HFFc6 (cell line): ENCODE results near the gene SMAD3. TPM values are rescaled to one million over a fixed set of nuclear protein-coding genes. Genes with fewer than 3 reads are reported as not detected.

Experiments
- DNase-seq: peaks from one replicate; pipeline ENCODE4 v3.0.0-alpha.2; 2018
- H3K27ac Mint-ChIP-seq: 2 replicates; pipeline ENCODE4 v1.8.0; 2020; ENCODE audit warnings: mild to moderate bottlenecking, mixed read lengths
- H3K27me3 Mint-ChIP-seq: 2 replicates; pipeline ENCODE4 v1.8.0; 2021; ENCODE audit warnings: mild to moderate bottlenecking, moderate library complexity, mixed read lengths; ENCODE audit not compliant: insufficient read depth
- H3K36me3 Mint-ChIP-seq: 2 replicates; pipeline ENCODE4 v1.8.0; 2021; ENCODE audit warnings: low read depth, mixed read lengths
- H3K4me1 Mint-ChIP-seq: 2 replicates; pipeline ENCODE4 v1.8.0; 2020; ENCODE audit warnings: low read depth, mixed read lengths
- H3K4me3 Mint-ChIP-seq: 2 replicates; pipeline ENCODE4 v1.8.0; 2020; ENCODE audit warnings: mild to moderate bottlenecking, moderate library complexity, mixed read lengths
- H3K9me3 Mint-ChIP-seq: 2 replicates; pipeline ENCODE4 v1.8.0; 2020; ENCODE audit warnings: mild to moderate bottlenecking, mixed read lengths
- CTCF ChIP-seq: fragments of 200-600 bp; sonication (generic); IDR thresholded peaks from 2 replicates; pipeline ENCODE4 v1.5.0; 2021; ENCODE audit warnings: antibody characterized with exemption, mild to moderate bottlenecking
- long read RNA-seq: library from polyadenylated mRNA; unstranded; transcript quantifications from one replicate; pipeline ENCODE4 v2.0.0, GENCODE V29; 2019
- total RNA-seq, 6 experiments: library from RNA; stranded (reverse); fragmentation: NEBNext Ultra II Directional; extraction: Animal tissue kit (Norgen Biotek cat#: 25700); gene quantifications; 2 replicates in 1 of 6; 3 replicates in 5 of 6; pipeline ENCODE4 v1.2.3, GENCODE V29; 2021

The SMAD3 gene
- total RNA-seq: 100 to 1,000 TPM in 4 of 6 experiments, 10 to 100 TPM in 2; 54.3 to 132 (median 118) TPM
- long read RNA-seq, full-length matches to known transcripts: 15 of 33 reads
- long read RNA-seq, partial matches to known transcripts: 5 of 33 reads
- long read RNA-seq, other reads (novel, unspliced or antisense): 13 of 33 reads

- peaks cover 38% of the 10 kb centered on the region for H3K36me3 Mint-ChIP-seq
- peaks cover 8% of the 10 kb centered on the region for H3K27me3 Mint-ChIP-seq
- no peaks in the 10 kb centered on the region for H3K9me3 Mint-ChIP-seq
- peaks cover 50% of the 10 kb centered on the region for H3K4me1 Mint-ChIP-seq
- peak within 1 kb of the TSS; percentile 96 for H3K27ac Mint-ChIP-seq
- peak within 1 kb of the TSS; percentile 99 for H3K4me3 Mint-ChIP-seq
- DNase-seq: peak; percentile 96
- no peak for TF ChIP-seq CTCF
Observed at GRCh38 chr15:67065531-67066005, at the start of gene SMAD3. Gene SMAD3 (plus strand): TSS chr15:67065602. CDS start chr15:67066155, 553 bp downstream.

- TF ChIP-seq CTCF: no peak
- H3K9me3 Mint-ChIP-seq: no peaks in the 10 kb centered on the region
- peaks cover 9% of the 10 kb centered on the region for H3K27me3 Mint-ChIP-seq
- H3K36me3 Mint-ChIP-seq: no peaks in the 10 kb centered on the region
- H3K27ac Mint-ChIP-seq: no peak overlapping the region
- DNase-seq: no peak
- peaks cover 11% of the 10 kb centered on the region for H3K4me1 Mint-ChIP-seq
- H3K4me3 Mint-ChIP-seq: no peak overlapping the region
Observed at GRCh38 chr15:67017311-67017710, 48.1 kb upstream of the SMAD3 start.

- no peaks in the 10 kb centered on the region for H3K9me3 Mint-ChIP-seq
- H3K27me3 Mint-ChIP-seq: peaks cover 9% of the 10 kb centered on the region
- peaks cover 18% of the 10 kb centered on the region for H3K4me1 Mint-ChIP-seq
- no peak for TF ChIP-seq CTCF
- H3K27ac Mint-ChIP-seq: no peak overlapping the region
- no peak overlapping the region for H3K4me3 Mint-ChIP-seq
- DNase-seq: no peak
- no peaks in the 10 kb centered on the region for H3K36me3 Mint-ChIP-seq
Observed at GRCh38 chr15:67018026-67018425, 47.4 kb upstream of the SMAD3 start.

GRCh38 chr15:67018441-67018840 lies 47.0 kb upstream of the SMAD3 start:
- DNase-seq: no peak
- Mint-ChIP-seq H3K27me3 (peaks cover 9% of the 10 kb centered on the region), H3K4me3 (no peak overlapping the region), H3K36me3 (no peaks in the 10 kb centered on the region), H3K9me3 (no peaks in the 10 kb centered on the region), H3K4me1 (peaks cover 22% of the 10 kb centered on the region), H3K27ac (no peak overlapping the region)
- TF ChIP-seq CTCF: no peak

- Mint-ChIP-seq H3K27ac (no peak overlapping the region), H3K27me3 (peaks cover 9% of the 10 kb centered on the region), H3K4me3 (no peak overlapping the region), H3K9me3 (no peaks in the 10 kb centered on the region), H3K4me1 (peaks cover 28% of the 10 kb centered on the region), H3K36me3 (no peaks in the 10 kb centered on the region)
- no peak for DNase-seq
- no peak for TF ChIP-seq CTCF
Observed at GRCh38 chr15:67019069-67019468, 46.3 kb upstream of the SMAD3 start.
